ENCODE measurements around the gene MDH2.
"Not testable (repeated sequence)": the region's sequence is repeated elsewhere in the genome, so short reads cannot be mapped to it uniquely, and the experiment has no call there.

DNA sequence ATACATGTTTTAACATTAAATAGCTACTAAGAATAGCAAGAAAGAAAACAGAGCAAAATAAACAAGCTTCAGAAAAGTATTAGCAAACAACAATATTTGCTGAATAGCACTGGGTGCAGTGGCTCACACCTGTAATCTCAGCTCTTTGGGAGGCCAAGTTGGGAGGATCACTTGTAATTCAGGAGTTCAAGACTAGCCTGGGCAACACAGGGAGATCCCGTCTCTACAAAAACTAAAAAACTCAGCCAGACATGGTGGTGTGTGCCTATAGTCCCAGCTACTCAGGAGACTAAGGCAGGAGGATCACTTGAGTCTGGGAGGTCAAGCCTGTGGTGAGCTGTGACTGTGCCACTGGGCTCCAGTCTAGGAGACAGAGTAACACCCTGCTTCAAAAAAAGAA, 66.8 kb downstream of the MDH2 start:
- TF ChIP-seq, protein P1, sequence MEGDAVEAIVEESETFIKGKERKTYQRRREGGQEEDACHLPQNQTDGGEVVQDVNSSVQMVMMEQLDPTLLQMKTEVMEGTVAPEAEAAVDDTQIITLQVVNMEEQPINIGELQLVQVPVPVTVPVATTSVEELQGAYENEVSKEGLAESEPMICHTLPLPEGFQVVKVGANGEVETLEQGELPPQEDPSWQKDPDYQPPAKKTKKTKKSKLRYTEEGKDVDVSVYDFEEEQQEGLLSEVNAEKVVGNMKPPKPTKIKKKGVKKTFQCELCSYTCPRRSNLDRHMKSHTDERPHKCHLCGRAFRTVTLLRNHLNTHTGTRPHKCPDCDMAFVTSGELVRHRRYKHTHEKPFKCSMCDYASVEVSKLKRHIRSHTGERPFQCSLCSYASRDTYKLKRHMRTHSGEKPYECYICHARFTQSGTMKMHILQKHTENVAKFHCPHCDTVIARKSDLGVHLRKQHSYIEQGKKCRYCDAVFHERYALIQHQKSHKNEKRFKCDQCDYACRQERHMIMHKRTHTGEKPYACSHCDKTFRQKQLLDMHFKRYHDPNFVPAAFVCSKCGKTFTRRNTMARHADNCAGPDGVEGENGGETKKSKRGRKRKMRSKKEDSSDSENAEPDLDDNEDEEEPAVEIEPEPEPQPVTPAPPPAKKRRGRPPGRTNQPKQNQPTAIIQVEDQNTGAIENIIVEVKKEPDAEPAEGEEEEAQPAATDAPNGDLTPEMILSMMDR (conservative IDR thresholded peaks at IDR 0.05; ENCODE audit: low read depth in 2 of 2): not testable (repeated sequence)
- TF ChIP-seq POLR2AphosphoS5 (IDR thresholded peaks at IDR 0.05; ENCODE audit: low read depth); EZH2phosphoT487 (IDR thresholded peaks at IDR 0.05; ENCODE audit: unreplicated experiment); JUNB (IDR thresholded peaks at IDR 0.05; ENCODE audit: unreplicated experiment); NANOG (IDR thresholded peaks at IDR 0.05; ENCODE audit: borderline replicate concordance): not testable (repeated sequence)
